ENCODE data around the gene CEP43.

Gene CEP43

DNA sequence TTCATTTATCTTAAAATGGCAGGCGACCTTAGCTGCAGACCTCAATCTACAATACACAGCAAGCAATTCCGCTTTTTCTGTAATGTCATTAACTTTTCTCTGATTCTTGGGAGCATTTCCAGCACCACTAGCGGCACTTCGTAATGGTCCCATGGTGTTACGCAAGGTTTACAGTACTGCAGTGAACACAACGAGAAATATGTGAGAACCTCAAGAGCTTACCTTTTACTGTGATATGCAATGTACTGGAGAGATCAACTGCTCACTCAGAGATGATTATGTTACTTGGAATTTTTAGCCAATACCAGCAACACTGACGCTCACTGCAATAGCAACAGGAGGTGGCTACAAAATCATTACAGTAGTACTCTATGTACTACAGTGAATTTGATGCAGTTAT is 2.8 kb upstream of the CEP43 start:
- TF ChIP-seq, protein P1, sequence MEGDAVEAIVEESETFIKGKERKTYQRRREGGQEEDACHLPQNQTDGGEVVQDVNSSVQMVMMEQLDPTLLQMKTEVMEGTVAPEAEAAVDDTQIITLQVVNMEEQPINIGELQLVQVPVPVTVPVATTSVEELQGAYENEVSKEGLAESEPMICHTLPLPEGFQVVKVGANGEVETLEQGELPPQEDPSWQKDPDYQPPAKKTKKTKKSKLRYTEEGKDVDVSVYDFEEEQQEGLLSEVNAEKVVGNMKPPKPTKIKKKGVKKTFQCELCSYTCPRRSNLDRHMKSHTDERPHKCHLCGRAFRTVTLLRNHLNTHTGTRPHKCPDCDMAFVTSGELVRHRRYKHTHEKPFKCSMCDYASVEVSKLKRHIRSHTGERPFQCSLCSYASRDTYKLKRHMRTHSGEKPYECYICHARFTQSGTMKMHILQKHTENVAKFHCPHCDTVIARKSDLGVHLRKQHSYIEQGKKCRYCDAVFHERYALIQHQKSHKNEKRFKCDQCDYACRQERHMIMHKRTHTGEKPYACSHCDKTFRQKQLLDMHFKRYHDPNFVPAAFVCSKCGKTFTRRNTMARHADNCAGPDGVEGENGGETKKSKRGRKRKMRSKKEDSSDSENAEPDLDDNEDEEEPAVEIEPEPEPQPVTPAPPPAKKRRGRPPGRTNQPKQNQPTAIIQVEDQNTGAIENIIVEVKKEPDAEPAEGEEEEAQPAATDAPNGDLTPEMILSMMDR (IDR thresholded peaks at IDR 0.05; ENCODE audit: extremely low read depth, insufficient read depth, missing control alignments): no peak
- in situ Hi-C loops (cut with MboI; ENCODE audit: low pct_unique_long_range_greater_than_20kb, low sequenced_read_pairs, unreplicated experiment): loop anchor here (10.0 kb wide), 1 partner anchor 138 kb away; no protein-coding TSS in a partner anchor
- DNase-seq (ENCODE audit: low spot score): no peak

DNA sequence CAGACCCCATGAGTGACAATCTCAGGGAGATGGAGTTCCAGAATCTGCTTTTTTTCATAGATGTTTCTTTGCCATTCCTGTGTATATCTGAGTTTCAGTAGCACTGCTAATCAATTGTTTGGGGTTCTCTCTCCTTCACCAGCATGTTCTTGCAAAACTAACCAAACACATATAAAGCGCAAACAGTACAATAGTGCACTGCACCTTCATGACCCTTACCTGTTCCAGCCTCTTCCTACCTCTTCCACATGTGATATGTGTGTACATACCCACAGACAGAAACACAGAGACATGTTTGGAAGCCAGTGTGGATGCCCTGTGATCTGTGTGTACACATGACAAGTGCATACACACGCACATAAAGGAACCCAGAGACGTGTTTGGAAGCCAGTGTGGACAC is 1.8 kb upstream of the CEP43 start:
- TF ChIP-seq, protein P1 (IDR thresholded peaks at IDR 0.05; ENCODE audit: extremely low read depth, insufficient read depth, missing control alignments): no peak
- in situ Hi-C loops (cut with MboI; ENCODE audit: low pct_unique_long_range_greater_than_20kb, low sequenced_read_pairs, unreplicated experiment): loop anchor here (10.0 kb wide), 1 partner anchor 137 kb away; no protein-coding TSS in a partner anchor
- DNase-seq (ENCODE audit: low spot score): no peak

DNA sequence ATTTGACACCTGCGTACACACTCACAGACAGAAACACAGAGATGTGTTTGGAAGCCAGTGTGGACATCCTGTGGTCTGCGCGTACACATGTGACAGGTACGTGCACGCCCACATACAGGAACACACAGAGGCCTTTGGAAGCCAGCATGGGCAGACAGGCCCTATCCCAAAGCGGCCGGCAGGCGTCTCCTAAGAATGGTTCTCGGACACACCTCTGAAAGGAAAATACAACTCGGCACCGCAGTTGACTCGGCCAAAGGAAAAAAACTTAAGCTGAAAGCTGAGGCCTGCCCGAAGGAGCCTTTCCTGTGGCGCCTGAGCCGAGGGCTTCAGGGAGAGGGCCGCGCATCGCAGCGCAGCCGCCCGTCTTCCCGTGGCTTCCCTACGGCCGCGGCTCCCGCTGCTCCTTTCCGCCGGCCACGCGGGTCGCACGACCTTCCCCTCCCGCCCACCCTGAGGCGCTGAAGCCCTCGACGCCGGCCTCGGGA is 1.4 kb upstream of the CEP43 start:
- in situ Hi-C loops (cut with MboI; ENCODE audit: low pct_unique_long_range_greater_than_20kb, low sequenced_read_pairs, unreplicated experiment): loop anchor here (10.0 kb wide), 1 partner anchor 137 kb away; no protein-coding TSS in a partner anchor

DNA sequence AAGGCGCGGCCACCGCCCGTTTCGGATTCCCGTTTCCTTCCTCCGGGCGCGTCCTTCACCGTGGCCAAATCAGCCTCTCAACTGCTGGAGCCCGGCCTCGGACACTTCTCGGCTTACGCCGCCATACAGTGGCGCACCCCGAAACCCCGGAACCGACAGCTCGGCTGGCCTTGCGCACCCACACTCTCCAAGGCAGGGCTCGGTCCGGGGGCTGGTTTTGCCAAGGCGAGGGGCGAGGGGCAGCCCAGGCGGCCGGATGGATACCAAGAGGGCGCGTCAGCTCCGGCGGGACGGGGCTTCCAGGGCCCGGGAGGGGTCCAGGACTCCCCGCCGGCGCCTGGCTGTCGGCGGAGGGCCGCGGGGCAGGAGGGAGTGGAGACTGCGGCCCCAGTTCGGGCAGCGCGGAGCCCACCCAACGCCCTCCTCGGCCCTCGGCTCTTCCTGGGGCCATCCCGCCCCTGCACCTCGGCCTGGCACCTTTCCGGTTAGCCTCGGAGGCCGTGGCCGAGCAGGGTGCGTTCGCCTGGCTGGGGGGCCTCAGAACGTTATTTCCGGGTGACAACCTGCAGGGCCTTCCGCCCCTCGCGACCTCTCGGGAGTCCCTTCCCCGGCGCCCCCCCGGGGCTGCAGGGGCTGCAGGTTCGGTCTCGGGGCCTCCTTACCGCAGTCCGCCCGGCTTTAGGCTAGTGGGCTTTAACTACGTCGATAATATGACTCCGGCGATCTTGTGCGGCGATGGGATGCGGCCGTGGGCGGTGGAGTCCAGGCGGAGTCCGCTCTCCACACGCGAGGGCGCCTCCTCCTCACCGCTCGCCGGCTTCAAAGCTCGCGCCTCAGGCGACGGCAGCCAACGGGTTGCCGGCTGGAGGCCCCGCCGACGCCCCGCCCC is 697 bp upstream of the CEP43 start:
- in situ Hi-C loops (cut with MboI; ENCODE audit: low pct_unique_long_range_greater_than_20kb, low sequenced_read_pairs, unreplicated experiment): loop anchor here (10.0 kb wide), 1 partner anchor 136 kb away; no protein-coding TSS in a partner anchor
- DNase-seq (ENCODE audit: low spot score): peak; percentile 39
- TF ChIP-seq, protein P1 (IDR thresholded peaks at IDR 0.05; ENCODE audit: extremely low read depth, insufficient read depth, missing control alignments): no peak

More for the DNA sequence above, 1.4 kb upstream of the CEP43 start:
- TF ChIP-seq, protein P1 (IDR thresholded peaks at IDR 0.05; ENCODE audit: extremely low read depth, insufficient read depth, missing control alignments): peak; percentile 44
- DNase-seq (ENCODE audit: low spot score): peak; percentile 38

DNA sequence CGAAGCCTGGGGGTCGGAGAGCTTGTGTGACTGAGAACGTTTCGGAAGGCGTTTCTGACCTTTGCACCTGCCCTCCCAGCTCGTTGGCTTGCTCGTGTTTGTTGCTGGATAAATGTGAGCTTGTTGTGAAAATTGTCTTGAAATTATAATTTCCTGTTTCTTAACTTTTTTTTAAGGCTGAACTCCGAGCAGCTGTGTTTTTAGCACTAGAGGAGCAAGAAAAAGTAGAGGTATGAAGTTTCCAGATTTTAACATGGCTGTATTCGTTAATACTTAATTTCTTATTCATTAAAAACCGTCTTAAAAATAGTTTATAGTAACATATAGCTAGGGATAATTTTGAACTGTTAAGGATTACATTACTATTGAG is 672 bp downstream of the CEP43 start:
- no peak for DNase-seq (ENCODE audit: low spot score)
- TF ChIP-seq, protein P1 (IDR thresholded peaks at IDR 0.05; ENCODE audit: extremely low read depth, insufficient read depth, missing control alignments): no peak
- in situ Hi-C loops (cut with MboI; ENCODE audit: low pct_unique_long_range_greater_than_20kb, low sequenced_read_pairs, unreplicated experiment): loop anchor here (10.0 kb wide), 1 partner anchor 135 kb away; no protein-coding TSS in a partner anchor

DNA sequence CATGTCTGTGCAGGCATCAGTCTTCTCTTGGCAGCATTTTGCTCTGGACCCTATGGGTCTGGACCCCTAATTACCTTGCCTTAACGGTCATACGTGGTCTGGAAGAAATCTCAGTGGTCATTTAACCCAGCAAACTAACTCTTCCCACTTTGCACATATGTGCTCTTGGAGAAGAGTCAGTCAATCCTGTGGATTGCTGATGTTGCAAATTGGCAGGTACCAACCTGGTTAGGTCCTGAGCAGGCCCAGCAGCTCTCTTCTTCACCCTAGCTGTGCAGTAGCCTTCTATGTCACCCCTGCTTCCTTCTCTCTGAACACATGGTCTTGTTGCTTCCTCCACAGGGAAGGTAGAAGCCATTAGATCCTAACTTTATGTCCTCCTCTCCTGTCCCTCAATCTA is 1.6 kb downstream of the CEP43 start:
- DNase-seq (ENCODE audit: low spot score): no peak
- in situ Hi-C loops (cut with MboI; ENCODE audit: low pct_unique_long_range_greater_than_20kb, low sequenced_read_pairs, unreplicated experiment): no loop called here
- TF ChIP-seq, protein P1 (IDR thresholded peaks at IDR 0.05; ENCODE audit: extremely low read depth, insufficient read depth, missing control alignments): no peak
